H9 (cell line): ENCODE results near the gene LRRC41. TPM values are rescaled to one million over a fixed set of nuclear protein-coding genes. Genes with fewer than 3 reads are reported as not detected.

Experiments used
- DNase-seq: peaks from one replicate; pipeline ENCODE4 v3.0.0-alpha.2; 2017
- H2AFZ ChIP-seq: one replicate; pipeline ENCODE4 v1.6.1; 2013; ENCODE audit warnings: mild to moderate bottlenecking, low read length, control low read depth, moderate library complexity
- H2AK5ac ChIP-seq: 2 replicates; pipeline ENCODE4 v1.6.1; 2013; ENCODE audit warnings: low read length, control low read depth, mixed read lengths; ENCODE audit not compliant: insufficient read length
- H2BK120ac ChIP-seq: one replicate; pipeline ENCODE4 v1.6.1; 2013; ENCODE audit warnings: low read depth, mild to moderate bottlenecking, low read length, control low read depth, inconsistent platforms; ENCODE audit not compliant: poor library complexity, severe bottlenecking
- H2BK12ac ChIP-seq: 2 replicates; pipeline ENCODE4 v1.6.1; 2013; ENCODE audit warnings: low read length, control low read depth, mixed read lengths, low read depth; ENCODE audit not compliant: insufficient read length
- H2BK15ac ChIP-seq: 2 replicates; pipeline ENCODE4 v1.6.1; 2013; ENCODE audit warnings: low read depth, low read length, control low read depth
- H2BK20ac ChIP-seq: one replicate; pipeline ENCODE4 v1.6.1; 2013; ENCODE audit warnings: low read depth, mild to moderate bottlenecking, low read length, control low read depth, inconsistent platforms; ENCODE audit not compliant: poor library complexity, severe bottlenecking
- H2BK5ac ChIP-seq: 2 replicates; pipeline ENCODE4 v1.6.1; 2013; ENCODE audit warnings: low read length, control low read depth, mixed read lengths; ENCODE audit not compliant: insufficient read length
- H3K14ac ChIP-seq: 2 replicates; pipeline ENCODE4 v1.6.1; 2013; ENCODE audit warnings: low read length, control low read depth; ENCODE audit not compliant: insufficient read depth
- H3K18ac ChIP-seq: 2 replicates; pipeline ENCODE4 v1.6.1; 2013; ENCODE audit warnings: low read depth, mild to moderate bottlenecking, mixed read lengths, low read length, control low read depth; ENCODE audit not compliant: insufficient read length
- H3K23ac ChIP-seq: 2 replicates; pipeline ENCODE4 v1.6.1; 2013; ENCODE audit warnings: low read length, control low read depth, mixed read lengths, low read depth; ENCODE audit not compliant: insufficient read length
- H3K23me2 ChIP-seq: 2 replicates; pipeline ENCODE4 v1.6.1; 2013; ENCODE audit warnings: low read depth, mild to moderate bottlenecking, mixed read lengths, low read length, control low read depth; ENCODE audit not compliant: insufficient read length, poor library complexity, severe bottlenecking
- H3K27ac ChIP-seq: 2 replicates; pipeline ENCODE4 v1.5.1; 2013; ENCODE audit warnings: low read length, control low read depth, mixed read lengths, low read depth; ENCODE audit not compliant: insufficient read length
- H3K27me3 ChIP-seq: 2 replicates; pipeline ENCODE4 v1.6.1; 2013; ENCODE audit warnings: low read length, control low read depth, inconsistent platforms; ENCODE audit not compliant: insufficient read depth
- H3K4ac ChIP-seq: 2 replicates; pipeline ENCODE4 v1.6.1; 2013; ENCODE audit warnings: low read depth, mild to moderate bottlenecking, control low read depth, inconsistent platforms, low read length, moderate library complexity
- H3K4me1 ChIP-seq: 2 replicates; pipeline ENCODE4 v1.6.1; 2013; ENCODE audit warnings: low read length, control low read depth, inconsistent platforms; ENCODE audit not compliant: insufficient read depth
- H3K4me2 ChIP-seq: 2 replicates; pipeline ENCODE4 v1.6.1; 2013; ENCODE audit warnings: low read length, control low read depth, mixed read lengths; ENCODE audit not compliant: insufficient read length, insufficient read depth
- H3K56ac ChIP-seq: 2 replicates; pipeline ENCODE4 v1.6.1; 2013; ENCODE audit warnings: low read depth, mild to moderate bottlenecking, mixed read lengths, low read length, control low read depth; ENCODE audit not compliant: insufficient read length
- H3K79me1 ChIP-seq: 2 replicates; pipeline ENCODE4 v1.6.1; 2013; ENCODE audit warnings: low read depth, mild to moderate bottlenecking, moderate library complexity, low read length, control low read depth, inconsistent platforms; ENCODE audit not compliant: insufficient read depth, poor library complexity, severe bottlenecking
- H3K79me2 ChIP-seq: 2 replicates; pipeline ENCODE4 v1.6.1; 2013; ENCODE audit warnings: low read length, control low read depth, inconsistent platforms; ENCODE audit not compliant: insufficient read depth
- H3K9ac ChIP-seq: 2 replicates; pipeline ENCODE4 v1.6.1; 2013; ENCODE audit warnings: low read length, control low read depth, mixed read lengths; ENCODE audit not compliant: insufficient read length; ENCODE audit errors: extremely low read depth
- H3K9me3 ChIP-seq: one replicate; pipeline ENCODE4 v1.6.1; 2013; ENCODE audit warnings: low read depth, low read length, inconsistent platforms; ENCODE audit not compliant: control insufficient read depth
- H3T11ph ChIP-seq: one replicate; pipeline ENCODE4 v1.6.1; 2013; ENCODE audit warnings: mild to moderate bottlenecking, low read length, control low read depth, inconsistent platforms
- H4K20me1 ChIP-seq: one replicate; pipeline ENCODE4 v1.6.1; 2013; ENCODE audit not compliant: control insufficient read depth, insufficient read length, insufficient read depth
- H4K5ac ChIP-seq: 2 replicates; pipeline ENCODE4 v1.6.1; 2013; ENCODE audit warnings: low read depth, mild to moderate bottlenecking, mixed read lengths, low read length, control low read depth; ENCODE audit not compliant: insufficient read length
- H4K8ac ChIP-seq: replicated peaks from 2 replicates; pipeline ENCODE4 v1.6.1; 2013; ENCODE audit warnings: low read length, control low read depth, mixed read lengths, low read depth; ENCODE audit not compliant: insufficient read length
- H4K91ac ChIP-seq: 2 replicates; pipeline ENCODE4 v1.6.1; 2013; ENCODE audit warnings: low read depth, mild to moderate bottlenecking, moderate library complexity, mixed read lengths, low read length, control low read depth; ENCODE audit not compliant: insufficient read length
- H3K27ac Mint-ChIP-seq, 3 experiments: 2 replicates in 2 of 3; 3 replicates in 1 of 3; pipeline ENCODE4 v1.8.0; 2020 to 2021; ENCODE audit warnings: mixed read lengths in 3 of 3, mild to moderate bottlenecking in 1 of 3, moderate library complexity in 1 of 3
- H3K27me3 Mint-ChIP-seq: 2 replicates; pipeline ENCODE4 v1.8.0; 2021; ENCODE audit warnings: low read depth, mild to moderate bottlenecking, moderate library complexity, mixed read lengths
- H3K36me3 Mint-ChIP-seq, 3 experiments: 2 replicates in 2 of 3; 3 replicates in 1 of 3; pipeline ENCODE4 v1.8.0; 2020 to 2021; ENCODE audit warnings: low read depth in 3 of 3, mixed read lengths in 3 of 3; ENCODE audit not compliant: insufficient read depth in 1 of 3
- H3K4me1 Mint-ChIP-seq, 2 experiments: 2 replicates each; pipeline ENCODE4 v1.8.0; 2020; ENCODE audit warnings: mixed read lengths in 2 of 2
- H3K4me3 Mint-ChIP-seq, 2 experiments: 2 replicates in 1 of 2; 3 replicates in 1 of 2; pipeline ENCODE4 v1.8.0; 2020 to 2021; ENCODE audit warnings: mild to moderate bottlenecking in 2 of 2, mixed read lengths in 2 of 2, moderate library complexity in 1 of 2
- H3K9me3 Mint-ChIP-seq, 2 experiments: 2 replicates in 1 of 2; 3 replicates in 1 of 2; pipeline ENCODE4 v1.8.0; 2020; ENCODE audit warnings: mild to moderate bottlenecking in 2 of 2, mixed read lengths in 2 of 2, moderate library complexity in 1 of 2
- WGBS: extraction: QIAGEN DNeasy Blood & Tissue Kit; methylation state at CpG from one replicate; pipeline ENCODE4 v1.1.7; 2013; ENCODE audit warnings: missing lambda C conversion rate, low lambda C conversion rate, mixed read lengths; ENCODE audit not compliant: insufficient read length; ENCODE audit errors: extremely low coverage; 5-methylcytosine and 5-hydroxymethylcytosine counted together
- total RNA-seq: library from RNA; stranded (reverse); gene quantifications from 2 replicates; pipeline ENCODE4 v1.2.1, GENCODE V29; 2021
- TF ChIP-seq, protein P1 (sequence below): fragments of 200-600 bp; sonication (generic); conservative IDR thresholded peaks from 3 replicates; pipeline ENCODE4 v1.8.0; 2021; ENCODE audit warnings: antibody characterized with exemption, mild to moderate bottlenecking

LRRC41 gene
- total RNA-seq, 1 experiment from 2014 or later = 62.6 TPM

DNA sequence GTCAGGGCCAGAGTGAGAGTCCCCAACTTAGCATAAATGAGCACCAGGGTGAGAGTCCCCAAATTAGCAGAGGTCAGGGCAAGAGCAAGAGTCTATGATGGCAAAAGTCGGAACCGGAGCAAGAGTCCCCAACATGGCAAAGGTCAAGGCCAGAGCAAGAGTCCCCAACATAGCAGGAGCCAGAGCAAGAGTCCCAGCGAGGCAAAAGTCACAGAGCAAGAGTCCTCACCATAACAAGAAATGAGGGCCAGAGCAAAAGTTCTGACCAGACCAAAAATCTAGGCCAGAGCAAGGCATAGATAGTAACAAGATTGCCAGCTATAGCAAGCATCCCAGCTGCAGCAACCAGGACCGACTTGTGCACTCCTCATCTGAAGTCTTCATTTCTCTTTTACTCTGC, 40.3 kb upstream of the LRRC41 start:
- H2BK20ac ChIP-seq = no peak overlapping the region
- H3K18ac ChIP-seq = no peak overlapping the region
- Mint-ChIP-seq H3K36me3 (peaks cover 20 to 61% (median 53%) of the 10 kb centered on the region in 3 experiments; a peak in 6 of 7 replicates), H3K27ac (no peak overlapping the region), H3K4me1 (peaks cover 20 to 23% of the 10 kb centered on the region in 2 experiments), H3K9me3 (peaks cover 0 to 3% of the 10 kb centered on the region in 2 experiments; a peak in 2 of 5 replicates), H3K4me3 (no peak overlapping the region), H3K27me3 (no peaks in the 10 kb centered on the region)
- no peak overlapping the region for H3K9ac ChIP-seq
- H3K4me2 ChIP-seq = no peak overlapping the region
- H3K14ac ChIP-seq = no peak overlapping the region
- no peak overlapping the region for H4K5ac ChIP-seq
- no peak for DNase-seq
- TF ChIP-seq, protein P1, sequence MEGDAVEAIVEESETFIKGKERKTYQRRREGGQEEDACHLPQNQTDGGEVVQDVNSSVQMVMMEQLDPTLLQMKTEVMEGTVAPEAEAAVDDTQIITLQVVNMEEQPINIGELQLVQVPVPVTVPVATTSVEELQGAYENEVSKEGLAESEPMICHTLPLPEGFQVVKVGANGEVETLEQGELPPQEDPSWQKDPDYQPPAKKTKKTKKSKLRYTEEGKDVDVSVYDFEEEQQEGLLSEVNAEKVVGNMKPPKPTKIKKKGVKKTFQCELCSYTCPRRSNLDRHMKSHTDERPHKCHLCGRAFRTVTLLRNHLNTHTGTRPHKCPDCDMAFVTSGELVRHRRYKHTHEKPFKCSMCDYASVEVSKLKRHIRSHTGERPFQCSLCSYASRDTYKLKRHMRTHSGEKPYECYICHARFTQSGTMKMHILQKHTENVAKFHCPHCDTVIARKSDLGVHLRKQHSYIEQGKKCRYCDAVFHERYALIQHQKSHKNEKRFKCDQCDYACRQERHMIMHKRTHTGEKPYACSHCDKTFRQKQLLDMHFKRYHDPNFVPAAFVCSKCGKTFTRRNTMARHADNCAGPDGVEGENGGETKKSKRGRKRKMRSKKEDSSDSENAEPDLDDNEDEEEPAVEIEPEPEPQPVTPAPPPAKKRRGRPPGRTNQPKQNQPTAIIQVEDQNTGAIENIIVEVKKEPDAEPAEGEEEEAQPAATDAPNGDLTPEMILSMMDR = no peak
- no peak overlapping the region for H4K8ac ChIP-seq
- no CpG with 5 or more reads among the region's 4 CpGs for WGBS
- no peak overlapping the region for H2AFZ ChIP-seq
- no peaks in the 10 kb centered on the region for H3K79me1 ChIP-seq
- H3K79me2 ChIP-seq = no peaks in the 10 kb centered on the region
- H3K23me2 ChIP-seq = peaks cover 5% of the 10 kb centered on the region
- no peak overlapping the region for H2BK5ac ChIP-seq
- no peak overlapping the region for H2BK12ac ChIP-seq
- no peaks in the 10 kb centered on the region; the same call in 1 of the 2 replicates for H3K4me1 ChIP-seq
- no peaks in the 10 kb centered on the region for H3K9me3 ChIP-seq
- H2AK5ac ChIP-seq = no peak overlapping the region
- H3K27me3 ChIP-seq = no peaks in the 10 kb centered on the region
- no peak overlapping the region for H3K23ac ChIP-seq
- H3K27ac ChIP-seq = no peak overlapping the region
- H4K20me1 ChIP-seq = no peaks in the 10 kb centered on the region
- H3K4ac ChIP-seq = no peak overlapping the region
- no peak overlapping the region for H2BK120ac ChIP-seq
- no peak overlapping the region for H2BK15ac ChIP-seq
- no peak overlapping the region for H4K91ac ChIP-seq
- H3T11ph ChIP-seq = no peak overlapping the region
- no peak overlapping the region for H3K56ac ChIP-seq
